Astrocyte of the cerebellum (primary cell): ENCODE data around the gene SLX9.

ENCODE experiments used
- DNase-seq: peaks from one replicate; pipeline ENCODE4 v3.0.0-alpha.2; 2011; ENCODE audit warnings: low read depth
- H3K4me3 ChIP-seq: 2 replicates; pipeline ENCODE4 v1.5.1; 2011; ENCODE audit warnings: mild to moderate bottlenecking, low read depth, low read length, moderate library complexity
- in situ Hi-C: cut with HindIII; loops from 2 replicates; pipeline ENCODE4 v1.10.0; 2017; ENCODE audit warnings: low sequenced_read_pairs
- TF ChIP-seq, protein P1 (sequence below): IDR thresholded peaks from 2 replicates; pipeline ENCODE4 v1.5.1; 2012; ENCODE audit warnings: low read length, low read depth, moderate library complexity, mild to moderate bottlenecking; ENCODE audit errors: missing control alignments

Gene SLX9

DNA sequence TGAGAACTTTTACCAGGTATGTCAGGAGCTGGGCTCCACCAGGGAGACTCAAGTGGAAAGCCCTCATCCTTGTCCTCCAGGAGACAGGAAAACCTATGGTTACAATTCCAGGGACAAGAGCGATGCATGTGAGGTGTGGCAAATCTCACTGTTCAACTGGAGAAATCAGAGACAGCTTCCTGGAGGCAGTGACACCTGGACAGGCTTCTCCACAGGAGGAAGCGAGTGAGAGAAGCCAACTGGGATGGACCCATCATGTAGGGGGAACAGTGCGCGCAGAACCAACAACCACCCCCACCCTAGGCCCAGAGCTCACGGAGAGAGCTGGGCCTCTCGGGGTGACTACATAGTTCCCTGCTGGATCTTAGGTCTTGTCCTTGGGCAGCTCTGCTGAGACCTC lies 5.6 kb upstream of the SLX9 start:
- H3K4me3 ChIP-seq: no peak overlapping the region
- TF ChIP-seq, protein P1, sequence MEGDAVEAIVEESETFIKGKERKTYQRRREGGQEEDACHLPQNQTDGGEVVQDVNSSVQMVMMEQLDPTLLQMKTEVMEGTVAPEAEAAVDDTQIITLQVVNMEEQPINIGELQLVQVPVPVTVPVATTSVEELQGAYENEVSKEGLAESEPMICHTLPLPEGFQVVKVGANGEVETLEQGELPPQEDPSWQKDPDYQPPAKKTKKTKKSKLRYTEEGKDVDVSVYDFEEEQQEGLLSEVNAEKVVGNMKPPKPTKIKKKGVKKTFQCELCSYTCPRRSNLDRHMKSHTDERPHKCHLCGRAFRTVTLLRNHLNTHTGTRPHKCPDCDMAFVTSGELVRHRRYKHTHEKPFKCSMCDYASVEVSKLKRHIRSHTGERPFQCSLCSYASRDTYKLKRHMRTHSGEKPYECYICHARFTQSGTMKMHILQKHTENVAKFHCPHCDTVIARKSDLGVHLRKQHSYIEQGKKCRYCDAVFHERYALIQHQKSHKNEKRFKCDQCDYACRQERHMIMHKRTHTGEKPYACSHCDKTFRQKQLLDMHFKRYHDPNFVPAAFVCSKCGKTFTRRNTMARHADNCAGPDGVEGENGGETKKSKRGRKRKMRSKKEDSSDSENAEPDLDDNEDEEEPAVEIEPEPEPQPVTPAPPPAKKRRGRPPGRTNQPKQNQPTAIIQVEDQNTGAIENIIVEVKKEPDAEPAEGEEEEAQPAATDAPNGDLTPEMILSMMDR: no peak
- in situ Hi-C loops: no loop called here
- DNase-seq: no peak

GRCh38 chr21:44934797-44935532 lies 4.9 kb upstream of the SLX9 start:
- H3K4me3 ChIP-seq: no peak overlapping the region
- no peak for DNase-seq
- in situ Hi-C loops: no loop called here
- TF ChIP-seq, protein P1: no peak

GRCh38 chr21:44935533-44935927 lies 4.3 kb upstream of the SLX9 start:
- TF ChIP-seq, protein P1: no peak
- in situ Hi-C loops: no loop called here

DNA sequence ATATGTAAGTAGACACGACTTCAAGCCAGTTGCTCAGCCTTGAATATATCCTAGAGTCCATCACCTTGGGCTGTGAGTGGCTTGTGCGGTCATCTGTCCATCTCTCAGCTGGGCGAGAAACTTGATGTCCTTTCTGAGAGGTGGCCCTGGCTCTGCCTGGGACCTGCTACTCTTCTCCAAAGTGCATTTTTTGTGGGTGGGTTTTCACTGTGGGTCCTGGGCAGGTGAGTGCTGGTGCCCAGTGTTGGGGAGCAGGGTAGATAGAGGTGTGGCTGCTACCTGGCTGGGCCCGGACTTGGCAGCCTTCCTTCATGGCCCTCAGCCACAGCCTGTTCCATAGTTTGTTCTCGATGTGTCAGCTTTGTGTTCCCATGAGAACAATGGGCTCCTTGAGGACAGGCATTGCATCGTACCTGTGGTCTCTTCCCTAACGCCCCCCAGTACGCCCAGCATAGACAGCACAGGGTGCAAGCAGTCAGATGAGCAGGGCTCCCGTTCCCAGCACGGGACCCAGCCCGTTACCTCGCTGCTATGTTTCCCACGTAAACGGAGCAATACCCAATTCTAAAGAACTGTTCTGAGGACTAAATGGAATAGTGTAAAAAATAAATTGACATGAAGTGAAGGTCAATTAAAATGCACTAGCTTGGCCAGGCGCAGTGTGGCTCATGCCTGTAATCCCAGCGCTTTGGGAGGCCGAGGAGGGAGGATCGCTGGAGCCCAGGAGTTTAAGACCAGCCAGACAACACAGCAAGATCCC lies 877 bp upstream of the SLX9 start:
- peak overlapping the region; percentile 95 for H3K4me3 ChIP-seq
- in situ Hi-C loops: no loop called here
- TF ChIP-seq, protein P1: no peak

More at GRCh38 chr21:44935533-44935927, 4.3 kb upstream of the SLX9 start:
- no peak for DNase-seq
- H3K4me3 ChIP-seq: no peak overlapping the region

DNA sequence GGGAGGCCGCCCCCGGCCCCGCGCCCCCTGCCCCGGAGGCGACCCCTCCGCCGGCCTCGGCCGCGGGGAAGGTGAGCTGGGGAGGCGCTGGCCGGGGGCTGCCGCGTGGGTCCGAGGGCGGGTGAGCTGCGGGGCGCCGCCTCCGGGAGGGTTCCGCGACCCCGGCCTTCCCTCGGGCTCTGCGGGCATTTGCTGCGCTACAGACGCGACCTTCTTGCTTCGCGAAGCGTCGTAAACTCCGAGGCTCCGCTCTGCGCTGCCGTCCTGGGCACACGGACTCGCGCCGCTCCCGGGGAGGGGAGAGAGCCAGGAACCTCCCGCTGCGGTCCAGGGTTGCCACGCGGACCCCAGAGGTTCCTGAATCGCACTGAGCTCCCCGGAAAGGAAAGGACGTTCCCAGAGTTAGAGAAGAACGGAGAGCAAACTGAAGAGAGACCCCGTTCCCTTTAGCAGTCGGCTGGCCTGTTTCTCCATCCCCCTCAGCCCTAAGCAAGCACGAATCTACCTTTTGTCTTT lies 345 bp downstream of the SLX9 start:
- H3K4me3 ChIP-seq: peak overlapping the region; percentile 95
- TF ChIP-seq, protein P1: no peak
- in situ Hi-C loops: no loop called here
- DNase-seq: no peak

More for the DNA sequence above, 877 bp upstream of the SLX9 start:
- DNase-seq: no peak

DNA sequence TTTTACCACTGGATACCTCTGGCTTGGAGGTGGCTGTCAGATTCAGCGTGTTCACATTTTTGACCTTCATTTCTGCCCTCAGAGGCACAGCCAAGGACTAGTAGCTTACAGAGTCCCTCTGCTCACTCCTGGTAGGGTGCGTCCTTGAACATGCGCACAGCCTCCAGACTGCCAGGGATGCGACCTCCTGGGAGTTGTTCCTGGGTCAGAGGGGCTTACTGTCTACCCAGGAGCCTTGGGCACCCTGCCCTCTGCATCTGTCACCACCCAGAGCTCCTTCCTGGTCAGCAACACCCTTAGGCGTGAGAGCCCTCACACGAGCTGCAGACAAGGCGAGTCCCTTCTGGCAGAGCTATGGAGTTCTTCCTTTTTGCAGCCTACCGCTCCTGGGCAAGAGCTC lies 1.7 kb downstream of the SLX9 start:
- no peak overlapping the region for H3K4me3 ChIP-seq
- in situ Hi-C loops: no loop called here
- no peak for DNase-seq
- TF ChIP-seq, protein P1: no peak
